HEK293 (cell line): ENCODE results near the gene NKPD1.

Experiments
- CTCF ChIA-PET: fragments of 350-600 bp; formaldehyde crosslinking; extraction: SDS; loops from one replicate; lab custom pipeline; 2021; ENCODE audit warnings: antibody characterized with exemption; lab: Yijun Ruan, JAX
- POLR2A ChIA-PET: fragments of 300-600 bp; formaldehyde crosslinking; extraction: SDS; loops from one replicate; lab custom pipeline; 2020; ENCODE audit warnings: antibody characterized with exemption, inconsistent platforms; lab: Yijun Ruan, JAX
- H3K27ac ChIP-seq: fragments of 200-500 bp; sonication (Bioruptor generic); 2 replicates; pipeline ENCODE4 v1.5.1; 2014; ENCODE audit warnings: low read depth, low read length, control low read depth, inconsistent platforms; ENCODE audit errors: extremely low read depth
- H3K36me3 ChIP-seq, 2 experiments: fragments of 200-500 bp in 1 of 2; sonication (Bioruptor generic) in 1 of 2; 1 replicate in 1 of 2; 2 replicates in 1 of 2; pipeline ENCODE4 v1.5.1; 2014 to 2017; ENCODE audit warnings: inconsistent platforms in 2 of 2, low read length in 2 of 2; ENCODE audit not compliant: control insufficient read depth in 2 of 2, insufficient read depth in 1 of 2
- H3K4me1 ChIP-seq: fragments of 200-500 bp; sonication (Bioruptor generic); 2 replicates; pipeline ENCODE4 v1.5.1; 2014; ENCODE audit warnings: mild to moderate bottlenecking, low read length, inconsistent platforms; ENCODE audit not compliant: control insufficient read depth, insufficient read depth
- H3K4me3 ChIP-seq: 2 replicates; pipeline ENCODE4 v1.5.1; 2011; ENCODE audit warnings: low read depth, mild to moderate bottlenecking, control low read depth, low read length, moderate library complexity
- H3K9me3 ChIP-seq: fragments of 200-500 bp; sonication (Bioruptor generic); 2 replicates; pipeline ENCODE4 v1.5.1; 2014; ENCODE audit warnings: low read depth, low read length, inconsistent platforms; ENCODE audit not compliant: control insufficient read depth, insufficient read depth
- ATF2 ChIP-seq: fragments of 450-650 bp; formaldehyde crosslinking; IDR thresholded peaks from 2 replicates; pipeline ENCODE4 v1.5.1; 2016; ENCODE audit warnings: missing biosample characterization, missing genetic modification characterization, low read depth
- GFI1B ChIP-seq: fragments of 450-650 bp; formaldehyde crosslinking; IDR thresholded peaks from 2 replicates; pipeline ENCODE4 v1.5.1; 2016; ENCODE audit warnings: missing biosample characterization, missing genetic modification characterization
- GLIS1 ChIP-seq: fragments of 450-650 bp; formaldehyde crosslinking; IDR thresholded peaks from 2 replicates; pipeline ENCODE4 v1.5.1; 2016; ENCODE audit warnings: missing biosample characterization, missing genetic modification characterization
- HIC1 ChIP-seq: fragments of 450-650 bp; formaldehyde crosslinking; IDR thresholded peaks from 2 replicates; pipeline ENCODE4 v1.5.1; 2016; ENCODE audit warnings: missing biosample characterization, missing genetic modification characterization
- KLF1 ChIP-seq: fragments of 450-650 bp; formaldehyde crosslinking; IDR thresholded peaks from 2 replicates; pipeline ENCODE4 v1.5.1; 2016; ENCODE audit warnings: missing biosample characterization, missing genetic modification characterization
- KLF17 ChIP-seq: fragments of 450-650 bp; formaldehyde crosslinking; IDR thresholded peaks from 2 replicates; pipeline ENCODE4 v1.5.1; 2016; ENCODE audit warnings: missing biosample characterization, missing genetic modification characterization
- MZF1 ChIP-seq: fragments of 450-650 bp; formaldehyde crosslinking; IDR thresholded peaks from 2 replicates; pipeline ENCODE4 v1.5.1; 2017; ENCODE audit warnings: missing biosample characterization, missing genetic modification characterization, borderline replicate concordance
- TCF7L2 ChIP-seq: IDR thresholded peaks from 2 replicates; pipeline ENCODE4 v1.6.1; 2011; ENCODE audit warnings: low read depth, mild to moderate bottlenecking, inconsistent platforms, low read length, moderate library complexity, borderline replicate concordance
- ZBTB21 ChIP-seq: fragments of 450-650 bp; formaldehyde crosslinking; IDR thresholded peaks from 2 replicates; pipeline ENCODE4 v1.5.1; 2017; ENCODE audit warnings: missing biosample characterization, missing genetic modification characterization
- ZFHX2 ChIP-seq: fragments of 450-650 bp; formaldehyde crosslinking; conservative IDR thresholded peaks from 2 replicates; pipeline ENCODE4 v1.5.1; 2016; ENCODE audit warnings: missing biosample characterization, missing genetic modification characterization
- ZNF132 ChIP-seq: fragments of 450-650 bp; formaldehyde crosslinking; IDR thresholded peaks from 2 replicates; pipeline ENCODE4 v1.5.1; 2017; ENCODE audit warnings: missing biosample characterization, missing genetic modification characterization, borderline replicate concordance
- ZNF19 ChIP-seq: fragments of 450-650 bp; formaldehyde crosslinking; IDR thresholded peaks from 2 replicates; pipeline ENCODE4; 2016; ENCODE audit warnings: missing biosample characterization, missing genetic modification characterization, low read depth
- ZNF26 ChIP-seq: fragments of 450-650 bp; formaldehyde crosslinking; IDR thresholded peaks from 2 replicates; pipeline ENCODE4 v1.5.1; 2016; ENCODE audit warnings: missing biosample characterization, missing genetic modification characterization
- ZNF302 ChIP-seq: fragments of 450-650 bp; formaldehyde crosslinking; IDR thresholded peaks from 2 replicates; pipeline ENCODE4 v1.5.1; 2016; ENCODE audit warnings: missing biosample characterization, missing genetic modification characterization, low read depth
- ZNF341 ChIP-seq: fragments of 450-650 bp; formaldehyde crosslinking; IDR thresholded peaks from 2 replicates; pipeline ENCODE4; 2016; ENCODE audit warnings: low read depth, missing biosample characterization, missing genetic modification characterization
- ZNF449 ChIP-seq: fragments of 450-650 bp; formaldehyde crosslinking; IDR thresholded peaks from 2 replicates; pipeline ENCODE4 v1.5.1; 2017; ENCODE audit warnings: missing biosample characterization, mild to moderate bottlenecking, missing genetic modification characterization, moderate library complexity
- ZNF48 ChIP-seq: fragments of 450-650 bp; formaldehyde crosslinking; IDR thresholded peaks from 2 replicates; pipeline ENCODE4 v1.5.1; 2016; ENCODE audit warnings: missing biosample characterization, missing genetic modification characterization
- ZNF529 ChIP-seq: fragments of 450-650 bp; formaldehyde crosslinking; IDR thresholded peaks from 2 replicates; pipeline ENCODE4 v1.5.1; 2017; ENCODE audit warnings: missing genetic modification characterization, missing biosample characterization; ENCODE audit not compliant: insufficient replicate concordance
- ZNF610 ChIP-seq: fragments of 450-650 bp; formaldehyde crosslinking; IDR thresholded peaks from 2 replicates; pipeline ENCODE4 v1.5.1; 2016; ENCODE audit warnings: missing biosample characterization, missing genetic modification characterization, borderline replicate concordance
- ZNF791 ChIP-seq: fragments of 450-650 bp; formaldehyde crosslinking; IDR thresholded peaks from 2 replicates; pipeline ENCODE4 v1.5.1; 2016; ENCODE audit warnings: missing biosample characterization, missing genetic modification characterization
- ZNF792 ChIP-seq: fragments of 450-650 bp; formaldehyde crosslinking; IDR thresholded peaks from 2 replicates; pipeline ENCODE4 v1.5.1; 2016; ENCODE audit warnings: missing biosample characterization, missing genetic modification characterization
- ZNF837 ChIP-seq: fragments of 450-650 bp; formaldehyde crosslinking; IDR thresholded peaks from 2 replicates; pipeline ENCODE4 v1.5.1; 2016; ENCODE audit warnings: missing biosample characterization, missing genetic modification characterization

NKPD1 gene

GRCh38 chr19:45156011-45156630 lies 4.7 kb downstream of the NKPD1 start:
- H3K4me1 ChIP-seq = peaks cover 2% of the 10 kb centered on the region; the same call in 1 of the 2 replicates
- CTCF ChIA-PET = interaction anchor here (1.4 kb wide), 1 partner anchor 11 kb away, joined by 5 read pairs; no protein-coding TSS in a partner anchor
- H3K4me3 ChIP-seq = no peak overlapping the region
- no peaks in the 10 kb centered on the region for H3K36me3 ChIP-seq
- POLR2A ChIA-PET = no interaction called here
- no peak overlapping the region for H3K27ac ChIP-seq
- TF ChIP-seq ZNF449 (tag by site-specific recombination) = no peak
- no peak for TF ChIP-seq ZNF302 (tag by site-specific recombination)
- no peak for TF ChIP-seq ZNF529 (tag by site-specific recombination)
- no peak for TF ChIP-seq ZNF792 (tag by site-specific recombination)
- H3K9me3 ChIP-seq = no peaks in the 10 kb centered on the region

- no peak overlapping the region for H3K4me3 ChIP-seq
- peaks cover 2% of the 10 kb centered on the region; the same call in 1 of the 2 replicates for H3K4me1 ChIP-seq
- no peak overlapping the region for H3K27ac ChIP-seq
- POLR2A ChIA-PET = interaction anchor here (0.7 to 2.2 kb wide), 4 partner anchors 24 to 152 kb away, joined by 3 to 11 read pairs (median 9); partner anchors contain the start of genes BLOC1S3 and TRAPPC6A
- H3K36me3 ChIP-seq = no peaks in the 10 kb centered on the region
- no peaks in the 10 kb centered on the region for H3K9me3 ChIP-seq
- CTCF ChIA-PET = interaction anchor here (0.7 to 2.0 kb wide), 5 partner anchors 10 to 51 kb away, joined by 3 to 6 read pairs (median 6); partner anchors contain the start of genes BLOC1S3 and TRAPPC6A
- TF ChIP-seq ZNF341 (tag by site-specific recombination) (peak; percentile 11; the same call in 1 of the 2 replicates), ZNF19 (tag by site-specific recombination) (no peak), ZBTB21 (tag by site-specific recombination) (0 out of 2 replicates have a peak, but pooled peaks have one; percentile 23), ZNF837 (no peak), ZNF792 (tag by site-specific recombination) (no peak), HIC1 (0 out of 2 replicates have a peak, but pooled peaks have one; percentile 27), ZNF48 (tag by site-specific recombination) (no peak), KLF1 (tag by site-specific recombination) (peak; percentile 46; the same call in 1 of the 2 replicates), TCF7L2 (no peak), GLIS1 (tag by site-specific recombination) (peak; percentile 76), ZNF132 (tag by site-specific recombination) (no peak), GFI1B (tag by site-specific recombination) (peak; percentile 49; the same call in 1 of the 2 replicates), ZNF26 (no peak), ZNF610 (tag by site-specific recombination) (no peak), ZFHX2 (tag by site-specific recombination) (peak; percentile 92), MZF1 (tag by site-specific recombination) (no peak), ZNF791 (tag by site-specific recombination) (no peak), KLF17 (tag by site-specific recombination) (peak; percentile 38; the same call in 1 of the 2 replicates), ATF2 (tag by site-specific recombination) (no peak)
Observed at GRCh38 chr19:45154064-45154827, 6.5 kb downstream of the NKPD1 start.
